KOPT-K1 (cell line): ENCODE results near the gene ABCC2.
"Not testable (repeated sequence)": the region's sequence is repeated elsewhere in the genome, so short reads cannot be mapped to it uniquely, and the experiment has no call there.

Experiments used
- H3K27ac ChIP-seq: fragments of 200-600 bp; sonication (generic); 2 replicates; pipeline ENCODE4 v1.5.1; 2016; ENCODE audit warnings: antibody characterized with exemption, mild to moderate bottlenecking, low read depth, low read length; ENCODE audit not compliant: poor library complexity, severe bottlenecking
- H3K36me3 ChIP-seq: fragments of 200-600 bp; sonication (generic); 2 replicates; pipeline ENCODE4 v1.5.1; 2017; ENCODE audit warnings: antibody characterized with exemption, mild to moderate bottlenecking, low read length, moderate library complexity; ENCODE audit not compliant: insufficient read depth
- H3K9me3 ChIP-seq: fragments of 200-600 bp; sonication (generic); 2 replicates; pipeline ENCODE4 v1.5.1; 2017; ENCODE audit warnings: antibody characterized with exemption, low read length, mild to moderate bottlenecking; ENCODE audit not compliant: insufficient read depth, poor library complexity, severe bottlenecking

ABCC2 gene

DNA sequence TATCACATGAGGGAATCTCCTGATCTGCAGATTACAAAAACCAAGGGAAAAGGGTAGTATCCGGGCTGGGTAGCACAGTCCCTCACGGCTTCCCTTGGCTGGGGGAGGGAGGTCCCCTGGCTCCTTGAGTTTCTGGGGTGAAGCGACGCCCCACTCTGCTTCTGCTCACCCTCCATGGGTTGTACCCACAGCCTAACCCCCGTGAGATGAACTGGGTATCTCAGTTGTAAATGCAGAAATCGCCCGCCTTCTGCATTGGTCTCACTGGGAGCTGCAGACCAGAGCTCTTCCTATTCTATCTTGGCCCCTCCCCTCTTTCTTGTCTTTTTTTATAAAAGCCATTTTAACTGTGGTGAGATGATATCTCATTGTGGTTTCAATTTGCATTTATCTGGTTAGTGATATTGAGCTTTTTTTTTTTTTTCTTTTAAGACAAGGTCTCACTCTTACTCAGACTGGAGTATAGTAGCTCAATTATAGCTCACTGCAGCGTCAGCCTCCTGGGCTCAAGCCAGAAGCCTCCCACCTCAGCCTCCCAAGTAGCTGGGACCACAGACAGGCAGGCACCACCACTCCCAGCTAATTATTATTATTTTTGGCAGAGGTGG lies 87.8 kb downstream of the ABCC2 start:
- H3K9me3 ChIP-seq, result peaks cover 28% of the 10 kb centered on the region
- H3K27ac ChIP-seq, result no peak overlapping the region
- no peaks in the 10 kb centered on the region for H3K36me3 ChIP-seq

DNA sequence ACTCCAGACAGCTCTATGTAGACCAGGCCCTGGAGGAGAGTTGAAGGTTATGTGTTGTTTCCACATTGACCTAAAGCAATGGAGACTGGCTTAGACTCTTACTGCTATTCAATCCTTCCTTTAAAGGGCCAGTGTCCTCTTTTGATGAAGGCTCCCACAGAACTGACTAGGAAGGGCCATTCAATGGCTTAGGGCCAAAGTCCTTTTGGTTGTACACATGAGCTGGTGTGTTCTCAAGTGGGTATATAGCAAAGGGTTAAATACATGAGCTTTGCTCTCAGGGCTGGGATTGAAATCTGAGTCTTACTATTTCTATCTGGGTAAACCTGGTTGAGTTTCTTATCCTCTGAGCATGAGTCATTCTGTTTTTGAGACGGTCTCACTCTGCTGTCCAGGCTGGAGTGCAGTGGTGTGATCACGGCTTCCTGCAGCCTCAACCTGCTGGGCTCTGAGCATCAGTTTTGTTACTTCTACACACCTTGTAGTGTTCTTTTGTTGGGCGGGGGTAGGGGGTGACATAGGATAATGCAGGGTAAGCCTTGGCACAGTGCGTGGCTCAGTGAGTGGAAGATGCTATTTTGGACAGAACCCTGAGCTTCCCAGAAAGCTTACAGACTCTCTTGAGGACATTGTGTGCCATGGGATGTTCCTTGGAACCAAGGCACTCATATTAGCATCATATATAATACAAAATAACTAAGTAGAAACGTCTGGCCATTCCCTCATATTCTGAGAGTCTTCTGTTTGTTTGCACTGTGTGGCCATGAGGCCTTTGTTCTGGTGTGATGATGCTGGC lies 90.1 kb downstream of the ABCC2 start:
- Histone ChIP-seq H3K36me3 (peaks cover 6% of the 10 kb centered on the region), H3K27ac (no peak overlapping the region), H3K9me3 (peaks cover 5% of the 10 kb centered on the region)

DNA sequence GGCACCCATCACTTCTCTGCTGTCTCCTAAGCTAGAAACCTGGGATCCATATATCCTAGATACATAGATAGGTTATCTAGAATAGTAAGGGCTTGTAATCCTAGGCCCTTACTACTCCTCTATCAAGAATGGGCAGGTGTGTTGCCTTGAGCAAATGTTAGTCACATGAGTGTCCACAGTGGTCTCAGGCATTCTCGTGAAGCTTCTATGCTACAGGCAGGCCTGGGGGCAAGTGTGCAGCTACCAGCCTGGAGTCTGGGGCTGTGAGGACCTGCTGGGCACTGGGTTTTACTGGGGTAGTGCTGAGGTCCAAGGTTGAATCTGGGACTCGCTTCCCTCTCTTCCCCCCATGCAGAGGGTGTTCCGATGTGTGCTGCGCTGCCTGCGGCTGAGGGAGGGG lies 91.4 kb downstream of the ABCC2 start:
- Histone ChIP-seq H3K27ac (no peak overlapping the region), H3K36me3 (peaks cover 10% of the 10 kb centered on the region), H3K9me3 (no peaks in the 10 kb centered on the region)

DNA sequence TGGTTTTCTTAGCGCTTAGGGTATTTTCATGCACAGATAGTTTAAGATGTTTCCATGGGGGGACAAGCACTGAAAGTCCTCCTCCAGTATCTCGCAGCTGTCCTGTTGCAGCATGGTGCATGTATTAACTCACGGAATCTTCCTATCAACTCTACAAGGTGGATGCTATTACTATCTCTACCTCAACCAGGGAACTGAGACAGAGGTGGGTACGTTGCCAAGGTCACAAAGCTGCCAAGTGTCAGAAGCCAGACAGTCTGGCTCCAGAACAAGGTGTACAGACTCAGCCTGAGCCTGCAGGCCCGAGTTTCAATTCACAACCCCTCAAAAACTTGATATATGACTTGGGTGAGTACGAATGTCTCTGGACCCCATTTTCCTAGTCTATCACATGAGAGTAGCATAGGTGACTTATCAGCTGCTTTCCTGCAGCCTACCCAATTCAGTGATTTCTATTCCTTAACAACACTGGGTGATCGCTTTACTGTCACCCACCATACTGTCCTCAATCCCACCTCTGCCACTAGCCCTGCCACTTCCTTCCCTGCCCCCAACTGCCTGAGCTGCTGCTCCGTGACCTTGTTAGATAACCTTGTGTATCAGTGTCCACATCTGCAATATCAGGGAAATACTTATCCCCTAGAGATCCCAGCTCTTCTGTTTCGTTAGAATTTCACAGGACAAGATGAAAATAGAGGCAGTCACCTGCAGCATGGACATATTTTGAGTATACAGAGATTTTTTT lies 92.1 kb downstream of the ABCC2 start:
- no peak overlapping the region for H3K27ac ChIP-seq
- H3K9me3 ChIP-seq, result no peaks in the 10 kb centered on the region
- H3K36me3 ChIP-seq, result peaks cover 13% of the 10 kb centered on the region

DNA sequence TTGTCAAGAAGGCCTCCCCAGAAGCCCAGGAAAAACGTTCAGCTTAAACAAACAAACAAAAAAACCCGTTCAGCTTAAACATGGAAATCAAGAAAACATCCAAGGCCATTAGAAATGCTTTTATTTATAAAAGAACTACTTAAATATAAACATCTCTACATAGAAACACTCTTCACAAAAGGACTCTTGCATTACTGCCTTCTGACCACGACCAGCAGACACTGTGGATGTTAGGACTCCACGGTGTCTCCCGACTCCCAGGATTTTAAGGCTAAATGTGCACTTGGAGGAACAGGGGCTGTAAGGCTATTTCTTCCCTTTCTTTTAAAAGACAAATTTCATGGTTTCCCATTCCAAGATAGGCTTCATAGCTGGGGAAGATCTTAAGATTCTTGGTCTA lies 93.0 kb downstream of the ABCC2 start:
- H3K9me3 ChIP-seq, result no peaks in the 10 kb centered on the region

DNA sequence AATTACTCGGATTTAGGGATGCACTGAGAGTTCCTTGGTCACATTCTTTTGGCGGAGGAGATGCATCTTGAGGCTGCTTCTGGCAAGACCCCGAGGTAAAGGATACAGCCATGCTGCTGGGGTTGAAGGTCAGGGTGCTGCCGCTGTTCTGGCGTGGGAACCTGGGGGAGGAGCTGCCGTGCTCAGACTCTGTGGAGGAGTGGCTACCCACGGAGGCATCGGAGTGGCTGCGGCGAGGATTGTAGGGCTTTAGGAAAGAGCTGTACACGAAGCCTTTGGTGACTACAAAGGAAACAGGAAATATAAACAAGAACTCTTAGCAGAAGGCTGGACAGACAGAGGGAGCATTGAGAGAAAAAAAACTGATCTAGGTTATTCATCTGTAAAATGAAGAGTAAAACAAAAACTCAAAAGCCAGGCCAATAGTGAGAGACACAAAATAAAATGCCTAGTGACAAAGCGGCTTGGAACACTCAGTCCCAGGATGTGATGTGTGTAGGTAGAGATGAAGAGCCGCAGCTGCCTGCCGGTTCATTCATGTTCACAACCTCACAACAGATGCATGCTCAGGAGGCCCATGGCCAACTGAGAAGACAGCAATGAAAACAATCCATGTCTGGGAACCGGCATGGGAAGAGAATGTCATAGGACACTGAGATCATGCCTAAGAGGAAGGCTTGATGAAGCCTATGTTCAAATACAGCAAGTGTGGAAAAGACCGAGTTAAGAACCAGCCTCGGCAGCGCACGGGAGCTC lies 97.8 kb downstream of the ABCC2 start:
- peaks cover 42% of the 10 kb centered on the region for H3K36me3 ChIP-seq
- no peaks in the 10 kb centered on the region for H3K9me3 ChIP-seq
- H3K27ac ChIP-seq, result no peak overlapping the region

More for the DNA sequence above, 93.0 kb downstream of the ABCC2 start:
- Histone ChIP-seq H3K27ac (no peak overlapping the region), H3K36me3 (peaks cover 22% of the 10 kb centered on the region)

DNA sequence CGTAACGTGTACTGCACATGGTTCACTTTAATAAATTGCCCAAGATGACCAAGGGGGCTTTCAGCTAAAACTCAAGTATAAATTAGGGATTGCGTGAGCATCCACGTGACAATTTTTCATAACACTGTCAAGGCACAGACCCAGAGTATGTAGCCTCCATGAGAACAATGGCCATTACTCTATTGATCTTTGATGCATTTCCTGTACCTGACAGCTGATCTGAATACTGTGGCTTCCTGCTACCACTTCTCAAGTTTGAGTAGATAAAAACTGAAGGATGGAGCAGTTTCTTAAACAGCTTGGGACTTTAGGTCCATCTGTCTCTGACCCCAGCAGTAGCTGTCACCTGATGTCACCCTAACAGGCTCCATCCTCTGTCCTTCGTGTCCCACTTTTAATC lies 98.9 kb downstream of the ABCC2 start:
- Histone ChIP-seq H3K27ac (no peak overlapping the region), H3K9me3 (no peaks in the 10 kb centered on the region), H3K36me3 (peaks cover 50% of the 10 kb centered on the region)

DNA sequence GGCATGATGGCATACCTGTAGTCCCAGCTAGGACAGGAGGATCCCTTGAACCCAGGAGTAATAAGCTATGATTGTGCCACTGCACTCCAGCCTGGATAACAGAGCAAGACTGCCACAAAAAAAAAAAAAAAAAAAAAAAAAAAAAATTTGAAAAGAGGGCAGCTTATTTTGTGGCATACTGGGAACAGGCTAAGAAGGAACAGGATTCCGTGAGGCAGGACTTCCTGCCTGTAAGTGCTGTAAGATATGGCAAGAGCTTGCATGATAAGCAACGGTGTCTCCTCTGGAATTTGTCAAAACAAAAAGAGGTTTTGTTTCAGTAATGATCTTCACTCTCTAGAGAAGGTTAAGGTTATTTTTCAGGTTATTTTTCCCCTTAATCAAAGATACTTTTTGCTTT lies 101.1 kb downstream of the ABCC2 start:
- no peak overlapping the region for H3K27ac ChIP-seq
- H3K9me3 ChIP-seq, result no peaks in the 10 kb centered on the region
- peaks cover 50% of the 10 kb centered on the region for H3K36me3 ChIP-seq

DNA sequence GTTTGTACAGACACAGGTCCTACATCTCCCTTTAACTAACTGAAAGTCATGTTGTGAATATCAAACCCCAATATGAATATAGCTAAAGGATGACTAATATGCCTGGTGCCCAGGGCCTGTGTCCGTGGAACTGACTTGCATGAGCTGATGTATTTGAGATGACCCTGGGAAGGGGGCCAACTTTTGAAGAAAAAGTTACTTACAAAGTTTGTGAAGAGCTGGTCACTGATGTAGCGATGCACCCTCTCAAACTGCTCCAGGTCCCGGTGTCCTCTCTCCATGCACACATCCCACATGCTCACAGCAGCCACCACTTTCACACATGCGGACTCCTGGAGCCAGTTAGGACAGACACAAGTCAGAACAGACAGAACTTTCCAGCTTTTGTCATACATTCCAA lies 106.2 kb downstream of the ABCC2 start:
- no peak overlapping the region for H3K27ac ChIP-seq
- no peaks in the 10 kb centered on the region for H3K9me3 ChIP-seq
- H3K36me3 ChIP-seq, result peaks cover 23% of the 10 kb centered on the region

DNA sequence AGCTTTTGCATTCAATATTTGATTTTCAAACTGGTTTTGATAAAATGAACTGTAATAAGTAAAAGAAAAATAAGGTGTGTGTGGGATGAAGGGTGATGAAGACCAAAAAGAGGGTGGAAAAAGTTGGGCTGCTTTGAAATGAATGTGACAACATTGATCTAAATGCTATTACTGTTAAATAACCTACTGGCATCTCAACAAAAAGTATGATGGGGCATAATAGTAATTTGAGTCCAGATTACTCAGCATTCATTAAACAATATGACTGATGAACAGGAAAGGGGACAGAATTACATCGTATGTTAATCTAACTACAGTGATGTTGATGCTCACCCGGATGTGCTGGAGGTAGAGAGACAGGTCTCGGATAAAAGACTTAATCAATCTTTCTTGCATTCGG lies 112.2 kb downstream of the ABCC2 start:
- no peak overlapping the region for H3K27ac ChIP-seq
- peaks cover 40% of the 10 kb centered on the region for H3K36me3 ChIP-seq
- no peaks in the 10 kb centered on the region for H3K9me3 ChIP-seq

DNA sequence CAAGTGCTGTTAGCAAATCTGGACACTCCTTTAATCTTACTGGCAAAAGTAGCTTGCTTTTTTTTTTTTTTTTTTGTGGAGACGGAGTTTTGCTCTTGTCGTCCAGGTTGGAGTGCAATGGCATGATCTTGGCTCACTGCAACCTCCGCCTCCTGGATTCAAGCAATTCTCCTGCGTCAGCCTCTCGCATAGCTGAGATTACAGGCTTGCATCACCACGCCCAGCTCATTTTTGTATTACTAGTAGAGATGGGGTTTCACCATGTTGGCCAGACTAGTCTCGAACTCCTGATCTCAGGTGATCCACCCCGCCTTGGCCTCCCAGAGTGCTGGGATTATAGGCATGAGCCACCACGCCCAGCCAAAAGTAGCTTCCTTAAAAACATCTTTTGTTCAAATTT lies 112.6 kb downstream of the ABCC2 start:
- peaks cover 40% of the 10 kb centered on the region for H3K36me3 ChIP-seq
- not testable (repeated sequence) for H3K9me3 ChIP-seq

DNA sequence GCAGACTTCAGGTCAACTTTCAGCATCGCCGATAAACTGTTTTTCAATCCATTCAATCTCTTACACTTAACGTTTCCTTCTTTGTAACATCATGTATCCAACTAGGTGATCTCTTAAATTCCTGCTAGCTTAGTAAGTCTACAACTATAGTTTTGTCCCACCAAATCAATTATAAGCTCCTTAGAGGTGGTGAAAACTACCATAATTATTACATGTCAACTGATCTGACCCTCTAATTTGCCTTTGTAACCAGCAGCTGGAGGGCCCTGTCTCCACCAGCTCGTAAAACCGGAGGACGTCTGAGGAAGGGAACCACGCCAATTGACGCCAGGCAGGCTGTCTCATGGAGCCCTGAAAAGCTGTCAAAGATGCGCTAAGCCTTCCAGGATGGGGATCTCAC lies 113.4 kb downstream of the ABCC2 start:
- Histone ChIP-seq H3K9me3 (no peaks in the 10 kb centered on the region), H3K36me3 (peaks cover 40% of the 10 kb centered on the region), H3K27ac (no peak overlapping the region)

More for the DNA sequence above, 112.6 kb downstream of the ABCC2 start:
- H3K27ac ChIP-seq, result not testable (repeated sequence)
